GM10248 (cell line): ENCODE data around the gene CCRL2.
"Not testable (repeated sequence)": the region's sequence is repeated elsewhere in the genome, so short reads cannot be mapped to it uniquely, and the experiment has no call there.

Experiments
- CTCF ChIA-PET: fragments of 300-600 bp; sonication (Branson Sonifier 250); formaldehyde crosslinking; extraction: SDS; loops from one replicate; lab custom pipeline; 2021; ENCODE audit warnings: antibody characterized with exemption; lab: Yijun Ruan, JAX
- POLR2A ChIA-PET: fragments of 350-650 bp; sonication (Branson Sonifier 250); formaldehyde crosslinking; extraction: SDS; loops from one replicate; lab custom pipeline; 2020; ENCODE audit warnings: antibody characterized with exemption; lab: Yijun Ruan, JAX
- DNase-seq: peaks from one replicate; pipeline ENCODE4 v3.0.0; 2012; ENCODE audit errors: extremely low spot score
- CTCF ChIP-seq: IDR thresholded peaks from 2 replicates; pipeline ENCODE4 v1.5.1; 2012; ENCODE audit warnings: mild to moderate bottlenecking, low read depth; ENCODE audit errors: extremely low read depth, missing control alignments, control extremely low read depth

The CCRL2 gene

DNA sequence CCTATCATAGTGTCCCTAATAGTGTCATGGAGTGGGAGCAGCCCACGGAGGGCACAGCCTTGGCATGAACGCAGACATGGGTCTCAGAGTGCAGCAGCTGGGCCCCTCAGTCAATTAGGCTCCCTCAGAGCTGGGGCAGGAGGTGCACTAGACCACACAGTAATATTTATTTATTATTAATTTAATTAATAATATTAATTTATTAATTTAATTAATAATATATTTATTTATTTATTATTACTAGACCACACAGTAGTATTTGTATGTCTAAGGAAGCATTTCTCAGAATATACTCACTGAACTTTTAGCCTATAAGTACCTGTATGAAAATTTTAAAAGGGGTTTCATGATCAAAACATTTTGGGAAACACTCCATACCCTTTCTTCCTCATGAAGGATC is 5.5 kb upstream of the CCRL2 start:
- POLR2A ChIA-PET, result no interaction called here
- no peak for TF ChIP-seq CTCF
- CTCF ChIA-PET, result interaction anchor here (2.0 kb wide), 1 partner anchor 32 kb away, joined by 6 read pairs; the partner anchor contains the start of gene CCR5
- no peak for DNase-seq

GRCh38 chr3:46402902-46403301 is 4.2 kb upstream of the CCRL2 start:
- CTCF ChIA-PET, result interaction anchor here (1.1 kb wide), 1 partner anchor 25 kb away, joined by 3 read pairs; no protein-coding TSS in a partner anchor
- DNase-seq, POLR2A ChIA-PET: not testable (repeated sequence)

DNA sequence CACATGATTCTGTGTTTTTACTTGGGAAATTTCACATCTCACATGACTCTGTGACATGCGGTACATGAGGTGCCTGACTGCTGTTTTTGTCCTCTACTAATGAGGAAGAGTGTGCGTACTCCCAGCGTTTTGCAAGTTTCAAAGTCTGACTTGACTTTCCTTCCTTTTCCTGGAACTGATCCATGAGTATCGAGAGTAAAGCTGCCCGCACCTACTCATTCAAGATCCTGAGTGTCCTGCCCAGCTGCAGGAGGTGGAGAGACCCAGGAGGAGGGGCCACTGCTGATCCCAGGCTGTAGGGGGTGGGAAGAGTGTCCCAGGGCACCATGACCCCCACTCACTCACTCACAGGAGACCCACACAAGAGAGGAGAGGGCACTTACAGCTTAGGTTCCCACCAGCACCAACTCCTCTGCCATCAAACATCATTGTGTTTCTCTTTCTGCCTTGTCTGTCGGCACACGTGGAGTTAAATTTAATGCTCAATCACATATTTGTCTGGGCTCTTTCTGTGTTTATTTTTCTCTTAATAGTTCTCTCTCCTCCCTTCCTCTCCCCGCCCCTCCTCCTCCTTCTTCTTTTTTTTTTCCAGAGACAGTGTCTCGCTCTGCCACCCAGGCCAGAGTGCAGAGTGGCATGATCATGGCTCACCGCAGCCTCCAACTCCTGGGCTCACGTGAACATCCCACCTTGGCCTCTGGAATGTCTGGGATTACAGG is 1.6 kb upstream of the CCRL2 start:
- CTCF ChIA-PET, result interaction anchor here (1.0 kb wide), 1 partner anchor 37 kb away, joined by 3 read pairs; no protein-coding TSS in a partner anchor
- no peak for DNase-seq

GRCh38 chr3:46406443-46406787 is 644 bp upstream of the CCRL2 start:
- DNase-seq, result no peak
- ChIA-PET CTCF (interaction anchor here (1.5 kb wide), 1 partner anchor 28 kb away, joined by 6 read pairs; no protein-coding TSS in a partner anchor), POLR2A (no interaction called here)
- no peak for TF ChIP-seq CTCF

More for the DNA sequence above, 1.6 kb upstream of the CCRL2 start:
- TF ChIP-seq CTCF, result no peak
- POLR2A ChIA-PET, result no interaction called here

DNA sequence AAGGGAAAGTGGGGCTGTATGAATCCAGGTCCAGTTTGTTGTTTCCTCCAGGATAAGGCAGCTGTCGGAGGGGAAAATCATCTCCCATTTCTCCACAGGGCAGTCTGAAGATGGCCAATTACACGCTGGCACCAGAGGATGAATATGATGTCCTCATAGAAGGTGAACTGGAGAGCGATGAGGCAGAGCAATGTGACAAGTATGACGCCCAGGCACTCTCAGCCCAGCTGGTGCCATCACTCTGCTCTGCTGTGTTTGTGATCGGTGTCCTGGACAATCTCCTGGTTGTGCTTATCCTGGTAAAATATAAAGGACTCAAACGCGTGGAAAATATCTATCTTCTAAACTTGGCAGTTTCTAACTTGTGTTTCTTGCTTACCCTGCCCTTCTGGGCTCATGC is 911 bp downstream of the CCRL2 start:
- CTCF ChIA-PET, result interaction anchor here (1.3 to 2.0 kb wide), 6 partner anchors 9 to 200 kb away, joined by 3 to 6 read pairs (median 4); partner anchors contain the start of gene CCR1
- POLR2A ChIA-PET, result no interaction called here
- no peak for TF ChIP-seq CTCF
- no peak for DNase-seq

- no peak for DNase-seq
- CTCF ChIA-PET, result interaction anchor here (1.3 to 1.8 kb wide), 4 partner anchors 8 to 201 kb away, joined by 3 to 4 read pairs (median 4); partner anchors contain the start of gene CCR1
- TF ChIP-seq CTCF, result no peak
- POLR2A ChIA-PET, result no interaction called here
These were observed 1.8 kb downstream of the CCRL2 start for GRCh38 chr3:46408853-46409252.
